IMR-90 (cell line): Measurements from ENCODE around the gene NBEA. TPM values are rescaled to one million over a fixed set of nuclear protein-coding genes. Genes with fewer than 3 reads are reported as not detected.

Experiments used
- ATAC-seq: fragments of 200-7000 bp; cut with Tn5 transposase; 2 replicates; pipeline ENCODE4 v1.9.1; 2020; ENCODE audit warnings: low read depth, mild to moderate bottlenecking, moderate library complexity
- BruUV-seq: library from RNA; stranded (reverse); fragments of 400-500 nt; replicated peaks from 2 replicates; lab custom pipeline; 2021; lab: Mats Ljungman, UMichigan
- CTCF ChIA-PET: fragments of 300-600 bp; formaldehyde crosslinking; extraction: SDS; loops from one replicate; lab custom pipeline; 2021; ENCODE audit warnings: antibody characterized with exemption; lab: Yijun Ruan, JAX
- POLR2A ChIA-PET: fragments of 300-600 bp; sonication (Branson Sonifier 250); formaldehyde crosslinking; loops from one replicate; lab custom pipeline; 2022; ENCODE audit warnings: antibody characterized with exemption; ENCODE audit not compliant: unreplicated experiment; lab: Charles Lee
- DNase-seq: peaks from one replicate; pipeline ENCODE4 v3.0.0; 2013
- H2AFZ ChIP-seq: replicated peaks from 2 replicates; pipeline ENCODE3; 2013; ENCODE audit warnings: low read length, mild to moderate bottlenecking; ENCODE audit not compliant: poor library complexity
- H2AK5ac ChIP-seq: 2 replicates; pipeline ENCODE4 v1.6.1; 2013; ENCODE audit warnings: low read depth, low read length, inconsistent platforms
- H2AK9ac ChIP-seq: replicated peaks from 2 replicates; pipeline ENCODE3; 2013; ENCODE audit warnings: mild to moderate bottlenecking, low read depth, low read length, moderate library complexity; ENCODE audit not compliant: poor library complexity
- H2BK120ac ChIP-seq: 2 replicates; pipeline ENCODE4 v1.6.1; 2013; ENCODE audit warnings: low read depth, low read length, inconsistent platforms
- H2BK15ac ChIP-seq: 3 replicates; pipeline ENCODE4 v1.6.1; 2013; ENCODE audit warnings: low read depth, low read length, inconsistent platforms
- H2BK20ac ChIP-seq: 2 replicates; pipeline ENCODE4 v1.6.1; 2013; ENCODE audit warnings: low read depth, mild to moderate bottlenecking, inconsistent platforms, low read length, moderate library complexity
- H2BK5ac ChIP-seq: 2 replicates; pipeline ENCODE4 v1.6.1; 2013; ENCODE audit warnings: mild to moderate bottlenecking, low read depth, low read length, inconsistent platforms; ENCODE audit not compliant: poor library complexity, severe bottlenecking
- H3K14ac ChIP-seq: replicated peaks from 2 replicates; pipeline ENCODE4 v1.6.1; 2013; ENCODE audit warnings: low read depth, low read length, inconsistent platforms
- H3K18ac ChIP-seq: 2 replicates; pipeline ENCODE4 v1.6.1; 2013; ENCODE audit warnings: low read depth, low read length, control low read depth
- H3K23ac ChIP-seq: 2 replicates; pipeline ENCODE4 v1.6.1; 2013; ENCODE audit warnings: low read depth, low read length, inconsistent platforms
- H3K27ac ChIP-seq: 2 replicates; pipeline ENCODE4 v1.5.1; 2013; ENCODE audit warnings: mild to moderate bottlenecking, control low read depth, low read length; ENCODE audit not compliant: insufficient read depth
- H3K27me3 ChIP-seq: 2 replicates; pipeline ENCODE4 v1.6.1; 2013; ENCODE audit warnings: low read length; ENCODE audit not compliant: control insufficient read depth, insufficient read depth
- H3K36me3 ChIP-seq: 2 replicates; pipeline ENCODE4 v1.6.1; 2013; ENCODE audit warnings: low read length, mixed read lengths; ENCODE audit not compliant: control insufficient read depth, insufficient read depth
- H3K4ac ChIP-seq: 2 replicates; pipeline ENCODE4 v1.6.1; 2013; ENCODE audit warnings: low read depth, low read length, inconsistent platforms
- H3K4me1 ChIP-seq: 2 replicates; pipeline ENCODE4 v1.6.1; 2013; ENCODE audit warnings: low read length, mixed read lengths; ENCODE audit not compliant: control insufficient read depth, insufficient read depth
- H3K4me2 ChIP-seq: 2 replicates; pipeline ENCODE4 v1.6.1; 2013; ENCODE audit warnings: low read depth, mild to moderate bottlenecking, control low read depth, low read length, moderate library complexity
- H3K4me3 ChIP-seq: 2 replicates; pipeline ENCODE4 v1.5.1; 2013; ENCODE audit warnings: low read depth, mild to moderate bottlenecking, control low read depth, low read length, moderate library complexity; ENCODE audit not compliant: insufficient read depth
- H3K56ac ChIP-seq: 2 replicates; pipeline ENCODE4 v1.6.1; 2013; ENCODE audit warnings: low read length, inconsistent platforms; ENCODE audit not compliant: insufficient read depth; ENCODE audit errors: extremely low read depth
- H3K79me1 ChIP-seq, 2 experiments: 2 replicates each; pipeline ENCODE4 v1.6.1; 2013; ENCODE audit warnings: low read length in 2 of 2, inconsistent platforms in 1 of 2, low read depth in 1 of 2
- H3K9ac ChIP-seq: 2 replicates; pipeline ENCODE4 v1.6.1; 2013; ENCODE audit warnings: low read depth, low read length, control low read depth
- H3K9me1 ChIP-seq: 2 replicates; pipeline ENCODE4 v1.6.1; 2013; ENCODE audit warnings: low read length, inconsistent platforms; ENCODE audit not compliant: insufficient read depth
- H3K9me3 ChIP-seq: 2 replicates; pipeline ENCODE4 v1.6.1; 2013; ENCODE audit warnings: low read length; ENCODE audit not compliant: control insufficient read depth, insufficient read depth
- H4K20me1 ChIP-seq: 2 replicates; pipeline ENCODE4 v1.6.1; 2013; ENCODE audit warnings: low read length, inconsistent platforms; ENCODE audit not compliant: insufficient read depth
- H4K5ac ChIP-seq: 2 replicates; pipeline ENCODE4 v1.6.1; 2013; ENCODE audit warnings: mild to moderate bottlenecking, low read depth, low read length, control low read depth
- H4K8ac ChIP-seq, 2 experiments: 2 replicates each; pipeline ENCODE4 v1.6.1; 2013; ENCODE audit warnings: low read depth in 2 of 2, low read length in 2 of 2, control low read depth in 1 of 2, inconsistent platforms in 1 of 2
- H4K91ac ChIP-seq: 2 replicates; pipeline ENCODE4 v1.6.1; 2013; ENCODE audit warnings: low read depth, low read length, inconsistent platforms; ENCODE audit not compliant: insufficient read depth
- BHLHE40 ChIP-seq: fragments of 150-350 bp; IDR thresholded peaks from 2 replicates; pipeline ENCODE4 v1.6.1; 2016; ENCODE audit warnings: mild to moderate bottlenecking, low read depth, low read length
- CEBPB ChIP-seq: IDR thresholded peaks from 2 replicates; pipeline ENCODE4 v1.6.1; 2012; ENCODE audit warnings: low read depth, low read length, improper control_type of control experiment
- CHD1 ChIP-seq: IDR thresholded peaks from 2 replicates; pipeline ENCODE4 v1.6.1; 2012; ENCODE audit warnings: low read depth, low read length, improper control_type of control experiment
- FOS ChIP-seq: fragments of 150-350 bp; IDR thresholded peaks from 2 replicates; pipeline ENCODE4 v1.6.1; 2016; ENCODE audit warnings: low read depth, low read length
- MAFK ChIP-seq: IDR thresholded peaks from 2 replicates; pipeline ENCODE4 v1.6.1; 2012; ENCODE audit warnings: low read depth, low read length, improper control_type of control experiment
- MAZ ChIP-seq: IDR thresholded peaks from 2 replicates; pipeline ENCODE4 v1.6.1; 2012; ENCODE audit warnings: low read depth, mild to moderate bottlenecking, low read length, improper control_type of control experiment, moderate library complexity, borderline replicate concordance
- MXI1 ChIP-seq: IDR thresholded peaks from 2 replicates; pipeline ENCODE4 v1.6.1; 2012; ENCODE audit warnings: low read depth, mild to moderate bottlenecking, low read length, moderate library complexity, borderline replicate concordance
- NFE2L2 ChIP-seq: fragments of 150-350 bp; IDR thresholded peaks from 2 replicates; pipeline ENCODE4 v1.6.1; 2016; ENCODE audit warnings: low read depth, mild to moderate bottlenecking, low read length
- POLR2A ChIP-seq: IDR thresholded peaks from 2 replicates; pipeline ENCODE4 v1.6.1; 2012; ENCODE audit warnings: mild to moderate bottlenecking, low read depth, low read length
- RAD21 ChIP-seq: IDR thresholded peaks from 2 replicates; pipeline ENCODE4 v1.6.1; 2012; ENCODE audit warnings: low read length, improper control_type of control experiment
- RCOR1 ChIP-seq: IDR thresholded peaks from 2 replicates; pipeline ENCODE4 v1.6.1; 2012; ENCODE audit warnings: mild to moderate bottlenecking, low read length, improper control_type of control experiment; ENCODE audit not compliant: insufficient replicate concordance
- SMC3 ChIP-seq: fragments of 150-350 bp; IDR thresholded peaks from 2 replicates; pipeline ENCODE4 v1.6.1; 2016; ENCODE audit warnings: low read depth, mild to moderate bottlenecking, antibody characterized with exemption, low read length, moderate library complexity
- WGBS, 2 experiments: methylation state at CpG; one replicate each; pipeline versions ENCODE4 v1.1.5 to v1.1.7; 2013; ENCODE audit warnings: missing lambda C conversion rate in 2 of 2; ENCODE audit not compliant: insufficient read length in 1 of 2; ENCODE audit errors: extremely low coverage in 2 of 2; 5-methylcytosine and 5-hydroxymethylcytosine counted together
- dilution Hi-C: fragments of 300-500 bp; cut with HindIII; formaldehyde crosslinking; loops from one replicate; pipeline ENCODE4 v1.14.3; 2018; ENCODE audit warnings: low sequenced_read_pairs; ENCODE audit not compliant: unreplicated experiment
- in situ Hi-C: fragments of 300-500 bp; cut with MboI; formaldehyde crosslinking; loops from 3 replicates; pipeline ENCODE4 v1.14.3; 2019; ENCODE audit warnings: low sequenced_read_pairs, inconsistent platforms, mixed read lengths
- intact Hi-C: fragments of 100-400 bp; cut with micrococcal nuclease; formaldehyde crosslinking; loops from 2 replicates; pipeline ENCODE4 v1.10.0; 2022
- polyA plus RNA-seq, 3 experiments: library from polyadenylated mRNA; depleted of rRNA; stranded (reverse); fragments of >200 nt; gene quantifications; 2 replicates each; pipeline ENCODE4 v1.2.3, GENCODE V29; 2012; ENCODE audit warnings: low replicate concordance in 1 of 3
- total RNA-seq: library from RNA; depleted of rRNA; stranded (reverse); fragments of >200 nt; gene quantifications from 2 replicates; pipeline ENCODE4 v1.2.3, GENCODE V29; 2012
- TF ChIP-seq, protein P1 (sequence below): fragments of 150-350 bp; IDR thresholded peaks from 2 replicates; pipeline ENCODE4 v1.6.1; 2017; ENCODE audit warnings: mild to moderate bottlenecking, antibody characterized with exemption, low read length, low read depth
- TF ChIP-seq, protein P2 (sequence below): fragments of 150-350 bp; IDR thresholded peaks from 2 replicates; pipeline ENCODE4 v1.6.1; 2016; ENCODE audit warnings: low read depth, mild to moderate bottlenecking, low read length, moderate library complexity, borderline replicate concordance
- TF ChIP-seq, protein P3 (sequence below): conservative IDR thresholded peaks from 2 replicates; pipeline ENCODE4 v1.5.1; 2012; ENCODE audit warnings: mild to moderate bottlenecking, low read depth, low read length, improper control_type of control experiment

The NBEA gene
- total and polyA plus RNA-seq, 2 of the 4 experiments (the other 2 are of a cell fraction), result 0.82 to 2.2 TPM

DNA sequence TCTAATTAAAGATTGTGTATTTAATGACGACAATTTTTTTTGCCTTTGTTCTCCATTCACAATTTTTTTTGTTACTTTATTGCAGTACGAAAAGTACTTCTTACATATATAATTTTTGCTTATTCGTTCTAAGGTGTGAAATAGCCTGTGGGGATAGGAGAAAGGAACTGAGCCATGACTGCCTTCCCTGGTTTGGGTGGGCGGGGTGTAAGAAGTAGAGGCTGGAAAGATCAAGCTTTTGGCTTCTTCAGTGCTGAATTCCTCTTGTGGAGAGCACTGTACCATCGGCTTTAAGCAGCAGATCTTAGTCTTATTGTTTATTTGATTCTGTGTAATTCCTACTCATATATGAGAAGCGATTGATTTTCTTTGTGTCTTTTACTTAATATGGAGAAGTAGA, 115.8 kb downstream of the NBEA start:
- Histone ChIP-seq H3K27ac (no peak overlapping the region), H4K20me1 (no peaks in the 10 kb centered on the region), H2BK15ac (no peak overlapping the region), H3K27me3 (no peaks in the 10 kb centered on the region), H3K18ac (no peak overlapping the region), H3K9me3 (no peaks in the 10 kb centered on the region), H2AK5ac (no peak overlapping the region), H3K4me2 (no peak overlapping the region), H3K56ac (no peak overlapping the region), H2BK20ac (no peak overlapping the region), H2AK9ac (no peak overlapping the region), H3K14ac (no peak overlapping the region), H3K36me3 (no peaks in the 10 kb centered on the region), H3K79me1 (no peaks in the 10 kb centered on the region), H3K4ac (no peak overlapping the region), H3K4me3 (no peak overlapping the region), H4K8ac (no peak overlapping the region), H2BK120ac (no peak overlapping the region), H3K4me1 (no peaks in the 10 kb centered on the region), H2AFZ (no peak overlapping the region), H4K5ac (no peak overlapping the region), H4K91ac (no peak overlapping the region), H2BK5ac (no peak overlapping the region), H3K9me1 (no peaks in the 10 kb centered on the region), H3K23ac (no peak overlapping the region), H3K9ac (no peak overlapping the region)
- TF ChIP-seq, protein P1, sequence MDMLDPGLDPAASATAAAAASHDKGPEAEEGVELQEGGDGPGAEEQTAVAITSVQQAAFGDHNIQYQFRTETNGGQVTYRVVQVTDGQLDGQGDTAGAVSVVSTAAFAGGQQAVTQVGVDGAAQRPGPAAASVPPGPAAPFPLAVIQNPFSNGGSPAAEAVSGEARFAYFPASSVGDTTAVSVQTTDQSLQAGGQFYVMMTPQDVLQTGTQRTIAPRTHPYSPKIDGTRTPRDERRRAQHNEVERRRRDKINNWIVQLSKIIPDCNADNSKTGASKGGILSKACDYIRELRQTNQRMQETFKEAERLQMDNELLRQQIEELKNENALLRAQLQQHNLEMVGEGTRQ, result no peak
- no peak for TF ChIP-seq POLR2A
- TF ChIP-seq CEBPB, result no peak
- TF ChIP-seq BHLHE40, result no peak
- TF ChIP-seq, protein P2, sequence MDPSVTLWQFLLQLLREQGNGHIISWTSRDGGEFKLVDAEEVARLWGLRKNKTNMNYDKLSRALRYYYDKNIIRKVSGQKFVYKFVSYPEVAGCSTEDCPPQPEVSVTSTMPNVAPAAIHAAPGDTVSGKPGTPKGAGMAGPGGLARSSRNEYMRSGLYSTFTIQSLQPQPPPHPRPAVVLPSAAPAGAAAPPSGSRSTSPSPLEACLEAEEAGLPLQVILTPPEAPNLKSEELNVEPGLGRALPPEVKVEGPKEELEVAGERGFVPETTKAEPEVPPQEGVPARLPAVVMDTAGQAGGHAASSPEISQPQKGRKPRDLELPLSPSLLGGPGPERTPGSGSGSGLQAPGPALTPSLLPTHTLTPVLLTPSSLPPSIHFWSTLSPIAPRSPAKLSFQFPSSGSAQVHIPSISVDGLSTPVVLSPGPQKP, result no peak
- no peak for TF ChIP-seq CHD1
- TF ChIP-seq, protein P3, sequence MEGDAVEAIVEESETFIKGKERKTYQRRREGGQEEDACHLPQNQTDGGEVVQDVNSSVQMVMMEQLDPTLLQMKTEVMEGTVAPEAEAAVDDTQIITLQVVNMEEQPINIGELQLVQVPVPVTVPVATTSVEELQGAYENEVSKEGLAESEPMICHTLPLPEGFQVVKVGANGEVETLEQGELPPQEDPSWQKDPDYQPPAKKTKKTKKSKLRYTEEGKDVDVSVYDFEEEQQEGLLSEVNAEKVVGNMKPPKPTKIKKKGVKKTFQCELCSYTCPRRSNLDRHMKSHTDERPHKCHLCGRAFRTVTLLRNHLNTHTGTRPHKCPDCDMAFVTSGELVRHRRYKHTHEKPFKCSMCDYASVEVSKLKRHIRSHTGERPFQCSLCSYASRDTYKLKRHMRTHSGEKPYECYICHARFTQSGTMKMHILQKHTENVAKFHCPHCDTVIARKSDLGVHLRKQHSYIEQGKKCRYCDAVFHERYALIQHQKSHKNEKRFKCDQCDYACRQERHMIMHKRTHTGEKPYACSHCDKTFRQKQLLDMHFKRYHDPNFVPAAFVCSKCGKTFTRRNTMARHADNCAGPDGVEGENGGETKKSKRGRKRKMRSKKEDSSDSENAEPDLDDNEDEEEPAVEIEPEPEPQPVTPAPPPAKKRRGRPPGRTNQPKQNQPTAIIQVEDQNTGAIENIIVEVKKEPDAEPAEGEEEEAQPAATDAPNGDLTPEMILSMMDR, result no peak
- TF ChIP-seq RAD21, result no peak
- TF ChIP-seq MAFK, result no peak
- no peak for TF ChIP-seq SMC3
- no peak for TF ChIP-seq FOS
- no peak for TF ChIP-seq NFE2L2
- TF ChIP-seq MXI1, result no peak
- no peak for TF ChIP-seq MAZ
- no peak for TF ChIP-seq RCOR1
- DNase-seq (no peak), ATAC-seq (no peak)
- intact Hi-C loops, result no loop called here
- dilution Hi-C loops, result no loop called here
- POLR2A ChIA-PET, result no interaction called here
- no CpG with 5 or more reads among the region's 6 CpGs for WGBS, 2 experiments
- in situ Hi-C loops, result no loop called here
- CTCF ChIA-PET, result no interaction called here
- BruUV-seq, result no TSS peak
